ENCODE measurements around the gene KLHL29.

KLHL29 gene

GRCh38 chr2:23565374-23565773 is 180.4 kb downstream of the KLHL29 start:
- H3F3A ChIP-seq (ENCODE audit: insufficient read depth, low read length) = no peaks in the 10 kb centered on the region
- no peaks in the 10 kb centered on the region for H3K36me3 ChIP-seq (replicated peaks; ENCODE audit: insufficient read depth, low read length)
- no peak overlapping the region for H3K27ac ChIP-seq (ENCODE audit: low read length)
- no peaks in the 10 kb centered on the region for H3K9me2 ChIP-seq (replicated peaks; ENCODE audit: insufficient read depth, low read length)
- H3K9me3 ChIP-seq (replicated peaks; ENCODE audit: insufficient read depth, low read length) = no peaks in the 10 kb centered on the region
- no peak overlapping the region for H2AFZ ChIP-seq (ENCODE audit: low read length)
- no peak overlapping the region for H3K4me3 ChIP-seq (ENCODE audit: low read length)
- H3K4me2 ChIP-seq (ENCODE audit: low read depth, low read length) = no peak overlapping the region
- H3K27me3 ChIP-seq (replicated peaks; ENCODE audit: insufficient read depth, low read length) = no peaks in the 10 kb centered on the region
- DNase-seq = no peak
- no peak overlapping the region for H3K9ac ChIP-seq (ENCODE audit: low read length)
- H3K4me1 ChIP-seq (ENCODE audit: low read length) = no peaks in the 10 kb centered on the region
- TF ChIP-seq EZH2phosphoT487 (IDR thresholded peaks at IDR 0.05; ENCODE audit: low read length) (no peak), CTCF (IDR thresholded peaks at IDR 0.05; ENCODE audit: low read length) (no peak), EZH2 (optimal IDR thresholded peaks at IDR 0.05; ENCODE audit: low read depth, low read length) (no peak)
- no peaks in the 10 kb centered on the region for H3K79me2 ChIP-seq (ENCODE audit: low read length)
- no peaks in the 10 kb centered on the region for H4K20me1 ChIP-seq (ENCODE audit: insufficient read depth, low read length)

GRCh38 chr2:23565814-23566213 is 180.8 kb downstream of the KLHL29 start:
- H3K79me2 ChIP-seq (ENCODE audit: low read length) = no peaks in the 10 kb centered on the region
- no peak for DNase-seq
- H3K27ac ChIP-seq (ENCODE audit: low read length) = no peak overlapping the region
- H3K27me3 ChIP-seq (replicated peaks; ENCODE audit: insufficient read depth, low read length) = no peaks in the 10 kb centered on the region
- no peaks in the 10 kb centered on the region for H3F3A ChIP-seq (ENCODE audit: insufficient read depth, low read length)
- no peak overlapping the region for H3K9ac ChIP-seq (ENCODE audit: low read length)
- no peaks in the 10 kb centered on the region for H3K36me3 ChIP-seq (replicated peaks; ENCODE audit: insufficient read depth, low read length)
- H3K9me2 ChIP-seq (replicated peaks; ENCODE audit: insufficient read depth, low read length) = no peaks in the 10 kb centered on the region
- H3K4me2 ChIP-seq (ENCODE audit: low read depth, low read length) = no peak overlapping the region
- H3K4me3 ChIP-seq (ENCODE audit: low read length) = no peak overlapping the region
- H4K20me1 ChIP-seq (ENCODE audit: insufficient read depth, low read length) = no peaks in the 10 kb centered on the region
- H2AFZ ChIP-seq (ENCODE audit: low read length) = no peak overlapping the region
- no peak for TF ChIP-seq EZH2 (optimal IDR thresholded peaks at IDR 0.05; ENCODE audit: low read depth, low read length)
- TF ChIP-seq CTCF (IDR thresholded peaks at IDR 0.05; ENCODE audit: low read length) = no peak
- no peak for TF ChIP-seq EZH2phosphoT487 (IDR thresholded peaks at IDR 0.05; ENCODE audit: low read length)
- no peaks in the 10 kb centered on the region for H3K4me1 ChIP-seq (ENCODE audit: low read length)
- no peaks in the 10 kb centered on the region for H3K9me3 ChIP-seq (replicated peaks; ENCODE audit: insufficient read depth, low read length)

- no peaks in the 10 kb centered on the region for H4K20me1 ChIP-seq (ENCODE audit: insufficient read depth, low read length)
- H3K9me2 ChIP-seq (replicated peaks; ENCODE audit: insufficient read depth, low read length) = no peaks in the 10 kb centered on the region
- TF ChIP-seq CTCF (IDR thresholded peaks at IDR 0.05; ENCODE audit: low read length) (no peak), EZH2phosphoT487 (IDR thresholded peaks at IDR 0.05; ENCODE audit: low read length) (no peak), EZH2 (optimal IDR thresholded peaks at IDR 0.05; ENCODE audit: low read depth, low read length) (no peak)
- H3K4me3 ChIP-seq (ENCODE audit: low read length) = no peak overlapping the region
- no peak overlapping the region for H3K9ac ChIP-seq (ENCODE audit: low read length)
- no peak overlapping the region for H2AFZ ChIP-seq (ENCODE audit: low read length)
- H3K27me3 ChIP-seq (replicated peaks; ENCODE audit: insufficient read depth, low read length) = no peaks in the 10 kb centered on the region
- H3K9me3 ChIP-seq (replicated peaks; ENCODE audit: insufficient read depth, low read length) = no peaks in the 10 kb centered on the region
- DNase-seq = no peak
- no peak overlapping the region for H3K27ac ChIP-seq (ENCODE audit: low read length)
- no peaks in the 10 kb centered on the region for H3K4me1 ChIP-seq (ENCODE audit: low read length)
- H3K4me2 ChIP-seq (ENCODE audit: low read depth, low read length) = no peak overlapping the region
- no peaks in the 10 kb centered on the region for H3K36me3 ChIP-seq (replicated peaks; ENCODE audit: insufficient read depth, low read length)
- H3K79me2 ChIP-seq (ENCODE audit: low read length) = no peaks in the 10 kb centered on the region
- no peaks in the 10 kb centered on the region for H3F3A ChIP-seq (ENCODE audit: insufficient read depth, low read length)
Measured at GRCh38 chr2:23566241-23567142, 181.5 kb downstream of the KLHL29 start.
